Neutrophil (primary cell): ENCODE results near the gene TBC1D8B.
"Not testable (repeated sequence)": the region's sequence is repeated elsewhere in the genome, so short reads cannot be mapped to it uniquely, and the experiment has no call there.

ENCODE experiments used
- H3K27ac ChIP-seq: fragments of 200-600 bp; sonication (generic); 2 replicates; pipeline ENCODE4 v1.5.1; 2016; ENCODE audit warnings: mild to moderate bottlenecking, moderate library complexity
- H3K27me3 ChIP-seq: fragments of 200-600 bp; sonication (generic); 2 replicates; pipeline ENCODE4 v1.6.0; 2016; ENCODE audit warnings: mild to moderate bottlenecking
- H3K36me3 ChIP-seq: fragments of 200-600 bp; sonication (generic); 2 replicates; pipeline ENCODE4 v1.5.1; 2017
- H3K4me1 ChIP-seq, 2 experiments: fragments of 200-600 bp in 1 of 2; sonication (generic) in 1 of 2; 1 replicate in 1 of 2; 2 replicates in 1 of 2; pipeline versions ENCODE4 v1.5.1 to v1.6.1; 2013 to 2016; ENCODE audit warnings: low read depth in 1 of 2, low read length in 1 of 2, mild to moderate bottlenecking in 1 of 2, moderate library complexity in 1 of 2; ENCODE audit not compliant: control insufficient read depth in 1 of 2, insufficient read depth in 1 of 2
- H3K4me3 ChIP-seq, 2 experiments: fragments of 200-600 bp in 1 of 2; sonication (generic) in 1 of 2; 1 replicate in 1 of 2; 2 replicates in 1 of 2; pipeline ENCODE4 v1.5.1; 2013 to 2016; ENCODE audit warnings: low read depth in 1 of 2, low read length in 1 of 2, mild to moderate bottlenecking in 1 of 2, moderate library complexity in 1 of 2
- H3K9me3 ChIP-seq: fragments of 200-600 bp; sonication (generic); 2 replicates; pipeline ENCODE4 v1.5.1; 2016
- CTCF ChIP-seq: fragments of 200-600 bp; sonication (generic); IDR thresholded peaks from 2 replicates; pipeline ENCODE4 v1.5.1; 2016; ENCODE audit warnings: antibody characterized with exemption

The TBC1D8B gene

DNA sequence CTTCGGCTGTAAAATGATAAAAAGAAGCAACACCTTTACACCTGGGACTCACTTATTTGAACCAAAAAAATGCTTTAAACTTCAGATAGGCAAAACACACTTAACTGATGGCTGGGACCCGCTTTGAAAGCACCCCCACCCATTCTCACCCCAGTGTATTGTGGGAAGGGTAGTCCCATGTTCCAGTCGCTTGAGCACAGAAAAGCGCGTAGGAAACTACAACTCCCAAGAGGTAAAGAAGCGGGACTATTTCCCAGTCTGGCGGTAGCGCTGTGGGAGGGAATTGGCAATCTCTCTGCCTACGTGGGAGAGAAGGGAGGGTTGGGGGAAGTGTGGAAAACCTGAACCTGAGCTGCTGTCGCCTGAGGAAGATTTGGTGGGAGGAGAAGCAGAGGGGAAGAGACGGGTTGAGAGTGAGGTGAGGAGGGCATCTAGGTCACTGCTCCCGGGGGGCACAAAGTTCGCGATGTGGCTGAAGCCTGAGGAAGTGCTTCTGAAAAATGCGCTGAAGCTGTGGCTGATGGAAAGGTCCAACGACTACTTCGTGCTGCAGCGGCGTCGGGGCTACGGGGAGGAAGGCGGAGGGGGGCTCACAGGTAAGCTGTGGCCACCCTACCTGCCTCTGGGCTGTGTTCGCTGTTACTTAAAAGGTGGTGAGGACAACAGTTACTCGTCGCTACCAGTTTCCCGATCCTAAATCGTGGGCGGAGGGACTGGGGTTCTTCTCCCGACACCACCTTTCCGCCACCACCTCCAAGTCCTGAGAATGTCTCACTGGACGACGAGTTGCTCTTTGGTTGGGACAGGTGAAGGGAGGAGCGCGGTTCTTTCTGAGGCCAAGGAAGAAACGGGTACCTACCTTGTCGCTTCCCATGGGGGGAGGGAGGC, at the start of gene TBC1D8B:
TBC1D8B (plus strand) TSS at position 286 of the 888 bp plus-strand sequence; CDS start at position 467, 181 bp downstream.
- H3K27ac ChIP-seq: peak within 1 kb of the TSS; percentile 67
- TF ChIP-seq CTCF: no peak
- H3K4me3 ChIP-seq: peak within 1 kb of the TSS; percentile 57

GRCh38 chrX:106769288-106769687, 33.2 kb upstream of the TBC1D8B start:
- H3K27ac ChIP-seq, H3K4me3 ChIP-seq, H3K9me3 ChIP-seq, H3K36me3 ChIP-seq, H3K27me3 ChIP-seq, H3K4me1 ChIP-seq: not testable (repeated sequence)

More for the DNA sequence above, at the start of gene TBC1D8B:
- H3K9me3 ChIP-seq: no peaks in the 10 kb centered on the region
- H3K27me3 ChIP-seq: no peaks in the 10 kb centered on the region
- H3K4me1 ChIP-seq: peaks cover 26 to 27% of the 10 kb centered on the region in 2 experiments
- no peaks in the 10 kb centered on the region for H3K36me3 ChIP-seq

GRCh38 chrX:106774981-106775380, 27.5 kb upstream of the TBC1D8B start:
- no peak for TF ChIP-seq CTCF
- H3K4me1 ChIP-seq: no peaks in the 10 kb centered on the region

GRCh38 chrX:106780264-106780663, 22.2 kb upstream of the TBC1D8B start:
- H3K9me3 ChIP-seq: no peaks in the 10 kb centered on the region
- no peak overlapping the region for H3K4me3 ChIP-seq
- H3K36me3 ChIP-seq: no peaks in the 10 kb centered on the region
- H3K27ac ChIP-seq: no peak overlapping the region
- no peak for TF ChIP-seq CTCF
- H3K4me1 ChIP-seq: no peaks in the 10 kb centered on the region
- H3K27me3 ChIP-seq: peaks cover 9% of the 10 kb centered on the region

More at GRCh38 chrX:106774981-106775380, 27.5 kb upstream of the TBC1D8B start:
- H3K27me3 ChIP-seq: no peaks in the 10 kb centered on the region
- no peaks in the 10 kb centered on the region for H3K9me3 ChIP-seq
- no peak overlapping the region for H3K27ac ChIP-seq
- no peaks in the 10 kb centered on the region for H3K36me3 ChIP-seq
- H3K4me3 ChIP-seq: no peak overlapping the region

GRCh38 chrX:106780664-106781377, 21.7 kb upstream of the TBC1D8B start:
- H3K27me3 ChIP-seq: peaks cover 9% of the 10 kb centered on the region
- H3K36me3 ChIP-seq: no peaks in the 10 kb centered on the region
- H3K4me1 ChIP-seq: no peaks in the 10 kb centered on the region
- H3K9me3 ChIP-seq: no peaks in the 10 kb centered on the region
- no peak overlapping the region for H3K27ac ChIP-seq
- H3K4me3 ChIP-seq: no peak overlapping the region
- TF ChIP-seq CTCF: no peak

GRCh38 chrX:106783716-106784115, 18.8 kb upstream of the TBC1D8B start:
- H3K9me3 ChIP-seq: no peaks in the 10 kb centered on the region
- H3K27me3 ChIP-seq: peaks cover 9% of the 10 kb centered on the region
- H3K4me1 ChIP-seq: no peaks in the 10 kb centered on the region
- H3K4me3 ChIP-seq: no peak overlapping the region
- H3K27ac ChIP-seq: no peak overlapping the region
- TF ChIP-seq CTCF: no peak
- no peaks in the 10 kb centered on the region for H3K36me3 ChIP-seq
